Astrocyte (in vitro differentiated cells and primary cell): ENCODE measurements around the gene ARSI. TPM values are rescaled to one million over a fixed set of nuclear protein-coding genes. Genes with fewer than 3 reads are reported as not detected.

Experiments
- DNase-seq: peaks from one replicate; pipeline ENCODE4 v3.0.0-alpha.2; 2010; ENCODE audit warnings: low read depth
- FAIRE-seq: peaks from 2 replicates; lab custom pipeline; 2011; peaks lifted over from hg19 to GRCh38; lab: Jason Lieb, UNC
- H2AFZ ChIP-seq: 2 replicates; pipeline ENCODE4 v1.6.0; 2012; ENCODE audit warnings: low read depth, low read length, inconsistent platforms
- H3K27ac ChIP-seq: 2 replicates; pipeline ENCODE4 v1.5.1; 2011; ENCODE audit warnings: low read depth, low read length, inconsistent platforms
- H3K27me3 ChIP-seq: 2 replicates; pipeline ENCODE4 v1.6.0; 2011; ENCODE audit warnings: low read length, inconsistent platforms; ENCODE audit not compliant: insufficient read depth
- H3K36me3 ChIP-seq: 2 replicates; pipeline ENCODE4 v1.5.1; 2011; ENCODE audit warnings: low read length, inconsistent platforms; ENCODE audit not compliant: insufficient read depth
- H3K4me1 ChIP-seq: 2 replicates; pipeline ENCODE4 v1.5.1; 2011; ENCODE audit warnings: low read length, inconsistent platforms; ENCODE audit not compliant: insufficient read depth
- H3K4me2 ChIP-seq: 2 replicates; pipeline ENCODE4 v1.6.0; 2012; ENCODE audit warnings: low read length, inconsistent platforms
- H3K4me3 ChIP-seq: 2 replicates; pipeline ENCODE4 v1.5.1; 2011; ENCODE audit warnings: low read depth, mild to moderate bottlenecking, low read length, inconsistent platforms; ENCODE audit not compliant: insufficient read depth
- H3K79me2 ChIP-seq: 2 replicates; pipeline ENCODE4 v1.6.0; 2012; ENCODE audit warnings: mild to moderate bottlenecking, low read length, inconsistent platforms; ENCODE audit not compliant: insufficient read depth
- H3K9ac ChIP-seq: 2 replicates; pipeline ENCODE4 v1.6.0; 2012; ENCODE audit warnings: mild to moderate bottlenecking, low read length, inconsistent platforms
- H3K9me3 ChIP-seq: 2 replicates; pipeline ENCODE4 v1.5.1; 2012; ENCODE audit warnings: low read depth, mild to moderate bottlenecking, low read length, inconsistent platforms; ENCODE audit not compliant: insufficient read depth
- H4K20me1 ChIP-seq: 2 replicates; pipeline ENCODE4 v1.6.0; 2012; ENCODE audit warnings: low read length, inconsistent platforms; ENCODE audit not compliant: insufficient read depth
- H3K27ac Mint-ChIP-seq: one replicate; pipeline ENCODE4 v1.8.0; 2021; ENCODE audit warnings: mild to moderate bottlenecking, mixed read lengths; ENCODE audit not compliant: unreplicated experiment
- H3K27me3 Mint-ChIP-seq: one replicate; pipeline ENCODE4 v1.8.0; 2021; ENCODE audit warnings: low read depth, mixed read lengths; ENCODE audit not compliant: unreplicated experiment
- H3K36me3 Mint-ChIP-seq: one replicate; pipeline ENCODE4 v1.8.0; 2021; ENCODE audit warnings: low read depth, mixed read lengths; ENCODE audit not compliant: unreplicated experiment
- H3K4me1 Mint-ChIP-seq: one replicate; pipeline ENCODE4 v1.8.0; 2021; ENCODE audit warnings: low read depth, mixed read lengths; ENCODE audit not compliant: unreplicated experiment
- H3K4me3 Mint-ChIP-seq: one replicate; pipeline ENCODE4 v1.8.0; 2021; ENCODE audit warnings: mild to moderate bottlenecking, moderate library complexity, mixed read lengths; ENCODE audit not compliant: unreplicated experiment
- H3K9me3 Mint-ChIP-seq: one replicate; pipeline ENCODE4 v1.8.0; 2021; ENCODE audit warnings: mild to moderate bottlenecking, mixed read lengths; ENCODE audit not compliant: unreplicated experiment
- EZH2 ChIP-seq: IDR thresholded peaks from 2 replicates; pipeline ENCODE4 v1.6.1; 2012; ENCODE audit warnings: mild to moderate bottlenecking, low read length, inconsistent platforms; ENCODE audit not compliant: insufficient read depth
- total RNA-seq: library from RNA; stranded (reverse); gene quantifications from 2 replicates; pipeline ENCODE4 v1.2.1, GENCODE V29; 2021
- TF ChIP-seq, protein P1 (sequence below): IDR thresholded peaks from 2 replicates; pipeline ENCODE4 v1.5.1; 2011; ENCODE audit warnings: low read depth, mild to moderate bottlenecking, inconsistent platforms, low read length, moderate library complexity; ENCODE audit not compliant: insufficient read depth

Gene ARSI
- total RNA-seq, 1 donor from 2014 or later, result 23.0 TPM

DNA sequence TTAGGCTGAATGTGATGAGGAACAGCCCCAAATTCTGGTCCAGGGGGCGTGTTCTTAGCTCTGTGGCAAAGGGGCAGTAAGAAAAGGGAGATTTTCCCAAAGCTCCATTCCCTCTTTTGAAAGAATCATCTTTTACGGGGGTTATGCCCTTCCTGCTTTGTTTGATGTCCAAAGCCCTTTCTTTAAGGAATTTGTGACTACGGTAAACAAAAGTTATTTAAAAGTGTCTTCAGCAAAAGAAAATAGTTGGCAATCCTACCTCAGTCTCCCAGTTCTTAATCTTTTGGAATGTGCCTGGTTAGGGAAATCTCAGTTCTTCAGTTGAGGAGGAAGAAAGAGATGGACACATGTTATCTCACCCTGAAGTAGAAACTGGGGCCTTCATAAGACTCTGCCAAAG, 24.4 kb upstream of the ARSI start:
- no peak overlapping the region for H2AFZ ChIP-seq
- no peaks in the 10 kb centered on the region for H3K36me3 ChIP-seq
- Mint-ChIP-seq H3K27ac (no peak overlapping the region), H3K4me1 (peaks cover 10% of the 10 kb centered on the region), H3K27me3 (peaks cover 12% of the 10 kb centered on the region), H3K36me3 (no peaks in the 10 kb centered on the region), H3K4me3 (no peak overlapping the region), H3K9me3 (no peaks in the 10 kb centered on the region)
- TF ChIP-seq EZH2, result no peak
- TF ChIP-seq, protein P1, sequence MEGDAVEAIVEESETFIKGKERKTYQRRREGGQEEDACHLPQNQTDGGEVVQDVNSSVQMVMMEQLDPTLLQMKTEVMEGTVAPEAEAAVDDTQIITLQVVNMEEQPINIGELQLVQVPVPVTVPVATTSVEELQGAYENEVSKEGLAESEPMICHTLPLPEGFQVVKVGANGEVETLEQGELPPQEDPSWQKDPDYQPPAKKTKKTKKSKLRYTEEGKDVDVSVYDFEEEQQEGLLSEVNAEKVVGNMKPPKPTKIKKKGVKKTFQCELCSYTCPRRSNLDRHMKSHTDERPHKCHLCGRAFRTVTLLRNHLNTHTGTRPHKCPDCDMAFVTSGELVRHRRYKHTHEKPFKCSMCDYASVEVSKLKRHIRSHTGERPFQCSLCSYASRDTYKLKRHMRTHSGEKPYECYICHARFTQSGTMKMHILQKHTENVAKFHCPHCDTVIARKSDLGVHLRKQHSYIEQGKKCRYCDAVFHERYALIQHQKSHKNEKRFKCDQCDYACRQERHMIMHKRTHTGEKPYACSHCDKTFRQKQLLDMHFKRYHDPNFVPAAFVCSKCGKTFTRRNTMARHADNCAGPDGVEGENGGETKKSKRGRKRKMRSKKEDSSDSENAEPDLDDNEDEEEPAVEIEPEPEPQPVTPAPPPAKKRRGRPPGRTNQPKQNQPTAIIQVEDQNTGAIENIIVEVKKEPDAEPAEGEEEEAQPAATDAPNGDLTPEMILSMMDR, result no peak
- H3K9ac ChIP-seq, result no peak overlapping the region
- H3K9me3 ChIP-seq, result no peaks in the 10 kb centered on the region
- H4K20me1 ChIP-seq, result no peaks in the 10 kb centered on the region
- no peak overlapping the region for H3K4me2 ChIP-seq
- no peaks in the 10 kb centered on the region for H3K4me1 ChIP-seq
- H3K4me3 ChIP-seq, result no peak overlapping the region
- FAIRE-seq (no peak), DNase-seq (no peak)
- no peak overlapping the region for H3K27ac ChIP-seq
- H3K27me3 ChIP-seq, result no peaks in the 10 kb centered on the region
- H3K79me2 ChIP-seq, result no peaks in the 10 kb centered on the region

DNA sequence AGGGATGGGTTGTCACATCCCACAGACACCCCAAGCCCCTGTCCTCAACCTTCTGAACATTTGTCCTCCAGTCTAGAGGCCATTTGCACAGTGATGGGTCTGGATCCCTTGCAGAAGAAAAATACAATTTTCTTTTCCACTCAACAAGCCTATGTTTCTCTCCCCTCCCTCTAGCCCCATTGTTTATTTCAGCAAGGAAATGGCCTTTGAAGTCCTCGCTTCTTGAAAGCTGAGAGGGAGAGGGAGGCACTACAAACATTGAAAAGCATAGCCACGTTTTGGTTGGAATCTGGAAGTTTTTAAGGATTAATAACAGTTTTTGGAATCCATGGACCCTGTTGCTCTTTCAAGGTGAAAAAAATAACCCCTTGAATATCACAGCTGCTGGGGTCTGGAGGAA, 24.0 kb upstream of the ARSI start:
- Histone ChIP-seq H3K27me3 (no peaks in the 10 kb centered on the region), H4K20me1 (no peaks in the 10 kb centered on the region), H3K79me2 (no peaks in the 10 kb centered on the region), H3K9me3 (no peaks in the 10 kb centered on the region), H3K36me3 (no peaks in the 10 kb centered on the region), H3K4me1 (no peaks in the 10 kb centered on the region), H3K9ac (no peak overlapping the region), H3K4me3 (no peak overlapping the region), H3K27ac (no peak overlapping the region), H2AFZ (no peak overlapping the region), H3K4me2 (no peak overlapping the region)
- Mint-ChIP-seq H3K9me3 (no peaks in the 10 kb centered on the region), H3K4me1 (peaks cover 13% of the 10 kb centered on the region), H3K27ac (no peak overlapping the region), H3K27me3 (peaks cover 12% of the 10 kb centered on the region), H3K4me3 (no peak overlapping the region), H3K36me3 (no peaks in the 10 kb centered on the region)
- TF ChIP-seq, protein P1, result no peak
- TF ChIP-seq EZH2, result no peak
- DNase-seq (no peak), FAIRE-seq (no peak)

DNA sequence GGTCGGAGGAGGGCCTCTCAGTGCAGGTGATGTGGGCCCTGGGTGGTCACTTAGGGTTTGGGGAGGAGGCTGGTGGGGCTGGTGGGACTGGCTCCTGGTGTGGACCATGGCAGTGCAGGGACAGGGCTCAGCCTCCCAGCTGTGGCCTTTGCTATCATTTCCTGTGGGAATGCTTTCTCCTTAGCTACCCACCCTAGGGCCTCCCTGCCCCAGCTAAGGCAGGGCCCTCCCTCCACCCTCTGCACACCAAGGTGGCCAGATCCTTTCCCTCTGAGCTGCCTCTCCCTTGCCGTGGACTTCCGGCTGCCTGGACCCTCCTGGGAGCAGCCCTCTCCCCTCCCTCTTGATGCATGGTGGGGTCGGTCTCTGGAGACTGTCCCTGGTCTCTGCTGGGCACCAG, 22.7 kb upstream of the ARSI start:
- Mint-ChIP-seq H3K27ac (no peak overlapping the region), H3K9me3 (no peaks in the 10 kb centered on the region), H3K36me3 (peaks cover 3% of the 10 kb centered on the region), H3K27me3 (peaks cover 12% of the 10 kb centered on the region), H3K4me1 (peaks cover 16% of the 10 kb centered on the region), H3K4me3 (no peak overlapping the region)
- Histone ChIP-seq H4K20me1 (no peaks in the 10 kb centered on the region), H3K9ac (no peak overlapping the region), H3K79me2 (no peaks in the 10 kb centered on the region), H3K4me2 (no peak overlapping the region), H2AFZ (no peak overlapping the region), H3K9me3 (no peaks in the 10 kb centered on the region), H3K27ac (no peak overlapping the region), H3K27me3 (no peaks in the 10 kb centered on the region), H3K4me1 (peaks cover 3% of the 10 kb centered on the region), H3K4me3 (no peak overlapping the region), H3K36me3 (no peaks in the 10 kb centered on the region)
- FAIRE-seq (no peak), DNase-seq (no peak)
- TF ChIP-seq, protein P1, result no peak
- no peak for TF ChIP-seq EZH2
